ENCODE results near the gene LSM6.

The LSM6 gene

DNA sequence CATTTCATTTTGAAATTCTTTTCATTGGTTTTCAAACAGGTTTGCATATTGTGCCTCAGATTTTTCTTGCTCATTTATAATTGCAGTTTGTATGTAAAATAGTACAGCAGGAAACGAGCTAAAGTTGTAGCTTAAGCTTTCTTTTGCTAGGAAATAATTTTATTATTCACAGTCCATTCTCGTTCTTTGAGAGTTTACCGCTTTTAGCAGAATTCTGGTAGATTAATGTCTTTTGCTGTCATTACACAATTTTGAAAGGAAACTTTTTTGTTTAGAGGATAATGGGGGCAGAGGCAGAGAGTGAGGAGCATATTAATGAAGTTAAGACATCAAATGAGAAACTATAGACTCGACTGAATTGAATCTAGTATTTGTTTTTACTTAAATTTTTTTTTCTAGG lies 10.5 kb downstream of the LSM6 start:
- DNase-seq (ENCODE audit: low read depth in 1 of 2, low spot score in 1 of 2): no peak

DNA sequence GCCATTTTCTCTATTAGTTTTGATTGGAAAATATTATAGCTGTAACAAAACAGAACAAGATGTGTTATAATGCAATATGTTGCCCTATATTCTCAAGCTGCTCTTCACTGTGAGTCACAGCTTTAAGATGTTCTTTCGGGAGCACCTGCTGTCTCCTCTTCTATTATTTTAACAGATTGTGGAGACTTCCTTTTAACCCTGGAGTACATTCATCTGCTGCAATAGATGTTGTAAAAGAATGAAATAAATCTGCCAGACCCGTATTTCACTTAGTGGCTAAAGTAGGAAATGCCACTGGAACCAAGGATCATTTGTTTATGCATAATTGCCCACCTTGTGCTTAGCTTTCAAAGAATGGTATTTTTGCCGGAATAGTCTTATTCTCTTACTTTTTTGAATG lies 11.1 kb downstream of the LSM6 start:
- DNase-seq (ENCODE audit: low read depth in 1 of 2, low spot score in 1 of 2): no peak

DNA sequence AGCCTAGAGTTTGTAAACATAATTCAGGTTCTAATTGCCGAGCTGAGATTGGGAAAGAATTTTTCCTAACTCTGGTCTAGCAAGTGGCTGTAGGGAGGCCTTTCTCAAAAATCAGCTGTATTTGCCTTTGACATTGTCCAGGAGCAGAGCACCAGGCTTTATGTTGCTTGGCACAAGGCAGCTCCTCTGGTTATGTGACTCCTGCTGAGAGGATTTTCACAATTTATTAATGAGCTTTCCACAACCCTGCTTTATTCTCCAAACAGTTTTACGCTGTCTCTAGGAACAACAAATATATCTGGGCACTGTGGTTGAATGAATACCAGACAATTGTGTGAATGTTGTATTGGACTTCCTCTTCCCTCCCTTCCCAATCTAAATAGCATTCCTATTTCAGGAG lies 14.9 kb downstream of the LSM6 start:
- no peak for DNase-seq (ENCODE audit: low read depth in 1 of 2, low spot score in 1 of 2)

DNA sequence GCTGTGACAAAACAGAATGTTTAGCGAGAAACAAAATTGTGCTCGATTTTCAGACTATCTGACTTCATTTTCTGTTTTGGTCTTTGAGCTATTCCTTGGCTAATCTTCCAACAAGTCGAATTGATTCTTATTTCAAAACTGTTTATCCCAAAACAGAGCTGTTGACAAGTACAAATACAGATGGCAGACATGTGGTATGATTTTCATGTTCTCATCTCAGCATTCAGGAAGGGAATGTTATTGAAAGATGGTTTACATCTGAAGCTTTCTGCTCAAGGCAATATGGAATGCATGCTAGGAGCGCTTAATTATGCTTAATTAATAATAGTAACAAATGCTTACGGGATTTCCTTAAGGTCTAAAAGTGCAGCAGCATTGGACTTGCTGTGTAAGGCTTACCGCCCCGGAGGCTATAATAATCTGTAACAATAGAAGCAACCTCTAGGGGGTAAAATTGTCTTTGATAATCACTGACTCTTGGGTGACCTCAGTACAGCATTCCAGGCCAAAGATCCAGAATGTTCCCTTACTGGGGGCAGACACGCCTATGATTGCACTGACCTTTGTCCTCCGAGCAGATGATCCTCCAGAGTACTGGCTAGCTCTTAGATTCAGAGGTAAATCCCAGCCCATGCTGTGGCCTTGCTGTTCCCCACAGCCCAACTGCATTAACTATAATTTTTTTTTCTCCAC lies 16.4 kb downstream of the LSM6 start:
- no peak for DNase-seq (ENCODE audit: low read depth in 1 of 2, low spot score in 1 of 2)

DNA sequence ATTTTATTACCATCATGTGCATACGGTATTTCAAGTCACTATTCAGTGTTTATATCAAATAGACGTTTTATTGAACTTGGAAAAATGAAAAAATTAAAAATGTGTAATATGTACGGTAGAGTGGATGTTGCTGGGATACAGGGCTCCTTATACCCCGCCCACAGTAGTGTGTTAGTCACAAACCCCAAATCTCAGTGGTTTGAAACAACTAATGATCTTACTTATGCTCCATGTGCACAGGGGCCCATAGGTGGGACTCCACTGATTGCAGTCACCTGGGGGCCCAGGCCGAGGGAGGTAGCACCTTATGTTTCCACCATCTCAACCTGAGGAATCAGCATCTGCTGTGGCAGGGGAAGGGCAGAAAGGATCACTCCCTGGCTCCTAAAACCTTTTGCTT lies 18.1 kb downstream of the LSM6 start:
- DNase-seq (ENCODE audit: low read depth in 1 of 2, low spot score in 1 of 2): no peak

DNA sequence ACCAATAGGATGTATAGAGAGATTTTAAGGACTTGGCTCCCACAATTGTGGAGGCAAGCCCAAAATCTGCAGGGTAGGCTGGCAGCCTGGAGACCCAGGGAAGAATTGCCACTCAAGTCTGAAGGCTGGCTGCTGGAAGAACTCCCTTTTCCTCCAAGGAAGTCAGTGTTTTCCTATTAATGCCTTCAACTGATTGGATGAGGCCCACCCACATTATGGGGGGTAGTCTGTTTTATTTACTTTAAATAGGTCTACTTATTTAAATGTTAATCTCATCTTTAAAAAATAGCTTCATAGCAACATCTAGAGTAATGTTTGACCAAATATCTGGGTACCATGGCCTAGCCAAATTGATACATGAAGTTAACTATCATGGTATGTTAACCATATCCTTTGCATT lies 18.7 kb downstream of the LSM6 start:
- no peak for DNase-seq (ENCODE audit: low read depth in 1 of 2, low spot score in 1 of 2)

DNA sequence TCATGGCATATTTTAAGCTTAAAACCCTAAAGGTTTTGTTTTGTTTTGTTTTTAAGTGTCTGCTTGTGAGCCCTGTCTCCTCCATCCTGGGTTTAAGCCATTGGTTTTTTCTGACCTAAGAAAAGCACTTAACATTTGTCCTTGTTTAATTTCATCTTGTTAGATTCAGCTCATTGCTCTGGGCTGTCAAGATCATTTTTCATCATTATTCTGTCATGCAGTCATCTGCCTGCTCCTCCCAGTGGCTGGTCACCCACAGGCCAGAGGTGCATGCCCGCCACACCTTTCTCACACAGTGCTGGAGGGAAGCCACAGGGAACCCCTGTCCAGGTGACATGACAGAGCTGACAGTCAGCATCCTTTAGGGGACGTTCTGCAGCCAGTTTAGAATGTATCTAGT lies 27.1 kb downstream of the LSM6 start:
- DNase-seq (ENCODE audit: low read depth in 1 of 2, low spot score in 1 of 2): no peak

DNA sequence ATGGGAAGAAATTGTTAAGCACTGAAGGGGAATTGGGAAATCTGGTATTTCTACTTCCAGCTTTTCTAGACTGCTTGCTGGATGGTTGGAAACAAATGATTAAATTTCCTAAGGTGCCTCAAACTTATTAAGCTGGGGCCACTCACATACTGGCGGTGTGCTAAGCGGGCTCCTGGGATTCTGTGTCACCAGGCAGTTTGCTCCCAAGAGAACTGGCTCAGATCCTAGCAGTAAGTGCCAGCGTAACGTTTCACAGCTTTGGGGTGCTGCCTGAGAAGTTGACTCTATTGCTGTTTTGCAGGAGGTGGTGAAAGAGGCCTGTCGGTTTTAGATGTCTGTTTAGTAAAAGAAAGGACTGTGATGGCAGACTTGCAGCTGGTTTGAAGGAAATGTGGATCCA lies 31.9 kb downstream of the LSM6 start:
- DNase-seq (ENCODE audit: low read depth in 1 of 2, low spot score in 1 of 2): no peak

DNA sequence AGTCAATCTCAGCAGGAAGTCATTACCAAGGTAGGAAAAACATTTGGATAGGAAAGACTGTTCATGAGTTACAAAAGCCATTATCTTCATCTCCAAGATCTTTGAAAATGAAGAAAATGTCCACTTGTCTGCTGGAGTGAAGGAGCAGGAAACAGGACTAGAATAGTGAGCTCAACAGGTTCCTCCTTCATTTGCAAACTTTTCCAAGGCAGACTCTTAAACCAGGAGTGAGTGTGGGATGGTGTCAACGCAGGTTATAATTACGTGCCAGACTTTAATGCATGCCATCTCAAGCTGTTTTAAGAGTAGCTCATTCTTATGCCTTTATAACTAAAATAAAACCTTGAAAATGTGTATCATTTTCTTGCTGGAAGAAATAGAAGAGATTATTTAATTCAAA lies 35.4 kb downstream of the LSM6 start:
- DNase-seq (ENCODE audit: low read depth in 1 of 2, low spot score in 1 of 2): no peak

DNA sequence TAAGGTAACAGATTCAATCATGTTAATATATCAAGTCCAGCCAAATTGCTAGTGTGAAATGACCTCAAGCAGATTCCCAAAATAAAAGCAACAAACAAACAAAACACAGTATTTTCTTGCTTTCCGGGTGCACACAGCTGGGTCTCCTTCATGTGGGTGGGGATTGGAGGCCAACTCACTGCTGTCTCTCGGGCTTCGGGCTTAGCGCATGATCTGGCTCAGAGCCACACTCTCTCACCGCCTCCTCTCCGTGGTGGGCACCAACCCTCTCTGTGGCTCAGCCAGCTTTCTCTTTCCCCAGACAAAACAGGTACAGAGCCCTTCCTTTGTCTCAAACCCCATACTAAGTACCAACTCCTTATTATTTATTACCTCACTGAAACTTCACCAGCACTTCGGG lies 35.9 kb downstream of the LSM6 start:
- no peak for DNase-seq (ENCODE audit: low read depth in 1 of 2, low spot score in 1 of 2)

DNA sequence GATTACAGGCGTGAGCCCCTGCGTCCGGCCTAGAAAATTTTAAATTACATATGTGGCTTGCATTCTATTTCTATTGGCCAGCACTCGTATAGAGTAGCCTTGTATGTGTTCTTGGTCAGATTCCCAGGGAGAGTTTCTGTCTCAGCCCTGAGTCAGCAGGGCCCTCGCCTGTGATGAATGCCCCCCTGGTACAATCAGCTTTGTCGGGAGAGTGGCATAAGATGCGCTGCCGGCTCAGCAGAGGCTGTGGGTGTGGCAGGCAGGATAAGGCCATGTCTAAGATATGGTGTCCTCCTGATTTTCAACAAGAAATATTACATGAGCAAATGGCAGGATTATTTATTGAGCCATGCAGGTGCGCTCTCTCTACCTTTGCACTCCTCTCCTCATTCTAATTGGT lies 37.3 kb downstream of the LSM6 start:
- no peak for DNase-seq (ENCODE audit: low read depth in 1 of 2, low spot score in 1 of 2)

DNA sequence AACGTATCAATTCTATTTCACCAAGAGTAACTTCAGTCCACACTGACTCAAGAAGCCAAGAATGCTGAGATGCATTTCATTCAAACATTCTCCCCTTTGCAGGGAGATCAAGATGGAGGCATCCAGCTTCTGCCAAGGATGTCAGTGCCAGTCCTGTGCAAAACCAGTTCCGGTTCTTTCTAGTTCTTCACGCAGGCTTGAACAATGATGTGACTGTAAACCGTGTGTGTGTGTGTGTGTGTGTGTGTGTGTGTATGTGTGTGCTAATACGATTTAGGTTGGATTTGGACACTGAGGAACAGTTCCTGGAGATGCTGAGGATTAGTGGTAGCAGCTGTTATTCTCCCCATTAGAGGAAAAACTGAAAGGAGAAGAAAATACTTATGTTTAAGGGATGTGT lies 38.7 kb downstream of the LSM6 start, which contains the start of gene REELD1:
TSS of gene REELD1 (plus strand) at position 301 of the 400 bp plus-strand sequence. CDS start 2,415 bp downstream, outside the sequence.
- DNase-seq (ENCODE audit: low read depth in 1 of 2, low spot score in 1 of 2): no peak

DNA sequence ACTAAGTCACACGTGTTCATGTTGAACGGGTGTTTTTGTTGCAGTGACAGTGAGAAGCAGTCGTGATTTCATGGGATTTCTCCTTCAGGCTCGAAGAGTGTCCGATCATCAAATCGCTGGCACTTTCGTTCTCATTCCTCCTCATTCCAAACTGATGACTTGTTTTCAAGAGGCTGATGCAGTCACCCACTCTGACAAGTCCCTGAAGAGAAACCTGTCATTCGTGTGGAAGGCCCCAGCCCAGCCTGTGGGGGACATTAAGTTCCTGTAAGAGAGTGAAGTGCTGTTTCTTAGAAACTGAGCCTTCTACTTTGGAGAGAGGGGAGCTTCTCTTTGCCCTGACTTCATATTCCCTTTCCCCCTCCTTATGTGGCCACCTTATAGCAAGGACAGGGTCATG lies 46.8 kb downstream of the LSM6 start:
- DNase-seq (ENCODE audit: low read depth in 1 of 2, low spot score in 1 of 2): no peak

DNA sequence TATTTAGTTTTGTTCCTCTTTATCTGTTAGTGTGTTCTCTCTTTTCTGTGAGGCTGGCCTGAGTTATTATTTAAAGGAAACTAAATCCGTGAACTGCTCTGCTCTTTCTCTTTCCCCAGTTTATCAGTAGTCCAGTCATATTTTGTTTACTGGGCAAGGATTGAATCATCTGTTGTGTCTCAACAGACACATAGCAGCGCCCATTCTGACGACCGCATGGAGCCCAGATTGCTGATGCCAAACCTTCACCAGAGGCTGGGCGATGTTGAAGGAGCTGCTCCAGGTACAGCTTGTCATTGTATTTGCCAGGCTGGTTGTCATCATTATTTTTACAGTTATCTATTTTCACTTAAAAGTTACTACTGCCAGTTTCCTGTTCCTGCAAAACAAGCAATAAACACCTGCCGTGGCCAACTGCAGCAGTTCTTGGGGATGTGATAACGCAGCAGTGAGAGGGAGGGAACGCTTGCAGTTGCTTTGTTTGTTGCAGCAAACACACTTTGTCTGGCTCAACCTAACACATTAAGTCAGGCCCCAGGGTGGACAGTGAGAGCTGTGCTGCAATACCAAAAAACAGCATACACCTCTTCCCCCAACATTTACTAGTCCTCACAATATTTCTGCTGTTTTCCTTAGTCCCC lies 48.9 kb downstream of the LSM6 start:
- no peak for DNase-seq (ENCODE audit: low read depth in 1 of 2, low spot score in 1 of 2)

DNA sequence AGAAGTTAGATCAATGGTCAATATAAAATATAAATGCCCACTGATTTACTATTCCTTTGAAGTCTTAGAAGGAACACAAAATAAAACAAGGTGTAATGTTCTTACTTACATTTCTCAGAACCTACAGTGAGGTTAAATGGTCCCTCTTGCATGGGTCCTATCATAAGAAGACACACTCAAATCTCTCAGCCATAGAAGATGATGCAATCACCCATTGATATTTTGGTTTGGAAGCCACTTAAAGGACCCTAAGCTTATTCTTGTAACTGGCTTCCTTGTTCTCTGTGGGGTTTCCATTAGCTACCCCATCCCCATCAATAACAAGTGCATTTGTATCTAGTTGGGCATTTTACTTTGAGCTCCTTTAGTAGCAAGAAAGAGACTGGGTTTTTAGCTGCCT lies 53.9 kb downstream of the LSM6 start:
- DNase-seq (ENCODE audit: low read depth in 1 of 2, low spot score in 1 of 2): no peak

DNA sequence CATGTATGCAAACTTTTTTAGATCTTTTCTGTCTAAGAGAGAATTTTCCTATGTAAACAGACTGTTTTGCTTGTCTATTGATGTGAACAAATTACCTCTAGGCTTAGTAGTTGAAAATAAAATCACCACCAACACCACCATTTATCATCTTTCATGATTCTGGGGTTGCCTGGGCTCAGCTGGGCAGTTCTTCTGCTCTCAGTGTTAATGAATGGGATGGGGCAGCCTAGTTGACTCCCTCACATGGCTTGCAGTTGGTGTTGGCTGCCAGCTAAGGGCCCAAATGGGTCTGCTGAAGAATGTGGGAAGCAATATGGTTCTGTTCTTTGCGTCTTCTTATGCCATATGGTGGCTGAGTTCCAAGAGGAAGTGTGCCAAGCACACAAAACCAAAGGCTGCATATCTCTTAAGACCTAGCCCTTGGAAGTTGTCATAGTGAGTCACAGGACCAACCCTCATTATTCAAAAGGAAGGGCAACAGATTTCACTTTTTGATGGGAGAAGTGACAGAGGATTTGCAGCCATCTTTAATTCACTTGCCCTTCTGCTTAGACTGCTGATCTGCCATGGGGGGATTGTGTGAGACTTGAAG lies 56.7 kb downstream of the LSM6 start:
- no peak for DNase-seq (ENCODE audit: low read depth in 1 of 2, low spot score in 1 of 2)

DNA sequence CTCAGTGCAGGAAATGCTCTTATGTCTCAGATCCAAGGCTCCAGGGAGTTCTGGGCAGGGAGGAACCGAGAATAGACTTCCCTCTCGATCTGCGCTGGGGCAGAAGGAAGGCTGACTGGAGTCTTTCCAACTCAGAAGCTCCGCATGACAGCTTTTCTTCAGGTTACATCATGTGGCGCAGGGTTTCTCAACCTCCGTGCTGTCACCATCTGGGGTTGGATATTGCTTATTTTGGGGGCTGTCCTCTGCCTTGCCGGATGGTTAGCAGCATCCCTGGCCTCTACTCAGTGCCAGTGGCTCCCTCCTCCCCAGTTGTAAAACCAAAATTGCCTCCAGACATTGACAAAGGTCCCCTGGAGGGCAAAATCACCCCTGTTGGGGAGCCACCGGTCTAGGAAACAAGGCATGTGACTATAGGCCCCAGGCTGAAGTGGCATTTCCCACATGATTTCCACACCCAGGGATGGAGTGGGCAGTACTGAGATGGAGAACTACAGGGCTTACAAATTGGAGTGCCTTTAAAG lies 60.2 kb downstream of the LSM6 start:
- no peak for DNase-seq (ENCODE audit: low read depth in 1 of 2, low spot score in 1 of 2)

DNA sequence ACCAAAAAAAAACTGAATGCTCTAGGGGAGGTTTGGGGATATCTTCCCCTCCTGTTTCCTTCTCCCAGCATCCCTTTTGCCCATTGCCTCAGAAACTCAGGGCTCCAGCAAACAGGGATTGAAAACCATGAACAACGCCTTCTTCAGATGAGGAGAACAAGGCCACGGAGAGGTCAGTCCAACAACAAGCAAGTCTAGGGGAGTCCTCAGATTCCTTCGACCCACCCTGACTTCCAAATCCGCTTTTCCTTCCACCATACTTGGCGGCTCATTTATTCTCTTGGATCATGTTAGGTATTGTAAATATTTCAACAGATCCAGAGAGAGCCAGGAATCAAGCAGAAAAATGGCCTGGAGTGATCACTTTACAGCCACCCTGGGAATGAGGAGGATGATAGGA lies 60.7 kb downstream of the LSM6 start:
- DNase-seq (ENCODE audit: low read depth in 1 of 2, low spot score in 1 of 2): no peak

DNA sequence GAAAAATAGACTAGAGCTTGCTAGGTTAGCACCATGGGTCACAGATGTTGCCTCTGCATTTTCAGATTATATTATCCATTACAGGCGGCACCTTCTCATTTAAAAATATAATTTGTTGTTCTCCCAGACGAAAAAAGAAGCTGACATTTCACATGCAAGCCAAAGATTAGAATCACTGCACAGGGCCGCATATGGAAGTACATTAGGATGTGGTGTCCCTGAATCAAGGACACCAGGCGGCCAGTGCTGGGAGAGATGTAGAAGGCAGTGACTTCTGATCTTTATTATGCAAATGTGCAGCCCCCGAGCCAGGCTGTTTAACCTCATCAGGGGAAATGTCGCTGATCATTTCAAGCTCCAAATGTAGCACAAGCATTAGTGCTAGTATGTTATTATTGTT lies 61.6 kb downstream of the LSM6 start:
- DNase-seq (ENCODE audit: low read depth in 1 of 2, low spot score in 1 of 2): no peak

DNA sequence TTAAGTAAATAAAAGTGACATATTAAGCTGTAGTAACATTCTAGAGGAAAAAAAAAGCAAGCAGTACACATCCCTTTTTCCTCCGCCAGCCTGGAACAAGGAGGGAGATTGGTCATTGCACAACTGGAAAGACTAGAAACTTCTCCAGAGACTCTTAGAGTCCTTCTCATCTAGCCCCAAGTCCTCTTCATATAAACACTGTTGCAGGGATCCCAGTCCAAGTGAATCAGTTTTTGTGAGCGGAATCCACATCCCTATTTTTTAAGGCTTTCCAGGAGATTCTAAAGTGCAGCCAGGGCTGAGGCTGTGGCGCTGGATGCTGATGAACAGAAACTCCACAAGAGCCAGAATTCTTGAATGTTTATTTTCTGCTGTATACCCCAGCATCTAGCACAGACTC lies 62.6 kb downstream of the LSM6 start:
- DNase-seq (ENCODE audit: low read depth in 1 of 2, low spot score in 1 of 2): no peak

All from stimulated activated CD4-positive, alpha-beta T cell treated with anti-CD3 and anti-CD28 coated beads, Interleukin-15, amount 100 ng/mL, for 1 hour (primary cell).